SU-DHL-6 (cell line): ENCODE measurements around the gene MEGF6.

ENCODE experiments used
- CTCF ChIP-seq: fragments of 200-600 bp; sonication (generic); IDR thresholded peaks from one replicate; pipeline ENCODE4 v1.5.1; 2017; ENCODE audit warnings: antibody characterized with exemption, mild to moderate bottlenecking, low read length, moderate library complexity; ENCODE audit not compliant: insufficient read depth, poor library complexity, severe bottlenecking
- EZH2phosphoT487 ChIP-seq: fragments of 200-600 bp; sonication (generic), shearing (Covaris generic); conservative IDR thresholded peaks from 2 replicates; pipeline ENCODE4 v1.6.1; 2018; ENCODE audit warnings: mild to moderate bottlenecking, antibody characterized with exemption, low read length, moderate library complexity, mixed read lengths

- TF ChIP-seq CTCF, result no peak
- TF ChIP-seq EZH2phosphoT487, result no peak
Observed at GRCh38 chr1:3571263-3571662, 40.0 kb downstream of the MEGF6 start.
